HCT116 (cell line): ENCODE results near the gene DPP4. TPM values are rescaled to one million over a fixed set of nuclear protein-coding genes. Genes with fewer than 3 reads are reported as not detected.

ENCODE experiments used
- ATAC-seq: fragments of 200-7000 bp; cut with Tn5 transposase; 2 replicates; pipeline ENCODE4 v1.9.1; 2020; ENCODE audit warnings: mild to moderate bottlenecking, moderate library complexity
- BruUV-seq: library from RNA; stranded (reverse); fragments of 400-500 nt; replicated peaks from 2 replicates; lab custom pipeline; 2021; lab: Mats Ljungman, UMichigan
- CTCF ChIA-PET: fragments of 300-600 bp; sonication (Branson Sonifier 250); formaldehyde crosslinking; loops from one replicate; lab custom pipeline; 2021; ENCODE audit warnings: antibody characterized with exemption; lab: Charles Lee
- POLR2A ChIA-PET: fragments of 300-600, 350-600 bp; sonication (Branson Sonifier 250); formaldehyde crosslinking; loops from one replicate; lab custom pipeline; 2021; ENCODE audit warnings: antibody characterized with exemption; lab: Charles Lee
- RAD21 ChIA-PET, 2 experiments: fragments of 300-600 bp; sonication (Branson Sonifier 250); formaldehyde crosslinking; loops; one replicate each; lab custom pipeline; 2023; ENCODE audit warnings: low total read pairs in 2 of 2; ENCODE audit not compliant: uncharacterized antibody in 2 of 2, unreplicated experiment in 2 of 2, low non-redundant PET in 1 of 2; lab: Charles Lee
- DNase-seq: peaks from one replicate; pipeline ENCODE4 v3.0.0-alpha.2; 2010; ENCODE audit warnings: low read depth, low spot score
- H2AFZ ChIP-seq: fragments of 200-600 bp; shearing (Covaris generic), sonication (generic); 2 replicates; pipeline ENCODE4 v1.6.1; 2017; ENCODE audit warnings: low read depth, mixed run types, mixed read lengths, antibody characterized with exemption, low read length; ENCODE audit not compliant: poor library complexity, severe bottlenecking
- H3K27ac ChIP-seq: 2 replicates; pipeline ENCODE4 v1.5.1; 2012; ENCODE audit warnings: low read depth, low read length
- H3K27me3 ChIP-seq: fragments of 200-600 bp; sonication (generic); 2 replicates; pipeline ENCODE4 v1.6.1; 2016; ENCODE audit warnings: mixed run types, low read length, mixed read lengths; ENCODE audit not compliant: insufficient read depth
- H3K36me3 ChIP-seq, 2 experiments: fragments of 200-500 bp in 1 of 2; fragments of 200-600 bp in 1 of 2; sonication (Bioruptor generic) in 1 of 2; sonication (generic) in 1 of 2; 2 replicates each; pipeline versions ENCODE4 v1.5.1 to v1.6.1; 2014 to 2016; ENCODE audit warnings: low read length in 2 of 2, inconsistent platforms in 1 of 2, mixed read lengths in 1 of 2, mixed run types in 1 of 2; ENCODE audit not compliant: insufficient read depth in 2 of 2, control insufficient read depth in 1 of 2
- H3K4me1 ChIP-seq, 2 experiments: fragments of 200-600 bp in 1 of 2; sonication (generic) in 1 of 2; 2 replicates each; pipeline versions ENCODE4 v1.5.1 to v1.6.1; 2012 to 2017; ENCODE audit warnings: low read length in 2 of 2, inconsistent platforms in 1 of 2, mild to moderate bottlenecking in 1 of 2, mixed read lengths in 1 of 2, mixed run types in 1 of 2, moderate library complexity in 1 of 2; ENCODE audit not compliant: insufficient read depth in 2 of 2, control insufficient read depth in 1 of 2
- H3K4me2 ChIP-seq: fragments of 200-600 bp; sonication (generic); 2 replicates; pipeline ENCODE4 v1.6.1; 2017; ENCODE audit warnings: mixed run types, low read length, mixed read lengths
- H3K4me3 ChIP-seq, 2 experiments: fragments of 200-600 bp in 1 of 2; sonication (generic) in 1 of 2; replicated peaks in 1 of 2; 2 replicates each; pipeline ENCODE4 v1.5.1; 2011 to 2016; ENCODE audit warnings: low read length in 2 of 2, control low read depth in 1 of 2, low read depth in 1 of 2, mild to moderate bottlenecking in 1 of 2, mixed read lengths in 1 of 2, mixed run types in 1 of 2
- H3K79me2 ChIP-seq: fragments of 200-600 bp; sonication (generic); 2 replicates; pipeline ENCODE4 v1.6.1; 2017; ENCODE audit warnings: mild to moderate bottlenecking, mixed run types, low read length, moderate library complexity, mixed read lengths; ENCODE audit not compliant: insufficient read depth
- H3K9ac ChIP-seq: fragments of 200-600 bp; sonication (generic); 2 replicates; pipeline ENCODE4 v1.6.1; 2016; ENCODE audit warnings: low read length, mixed read lengths
- H3K9me2 ChIP-seq: fragments of 200-600 bp; sonication (generic), shearing (Covaris generic); 2 replicates; pipeline ENCODE4 v1.6.1; 2017; ENCODE audit warnings: mixed run types, mild to moderate bottlenecking, moderate library complexity; ENCODE audit not compliant: insufficient read depth
- H3K9me3 ChIP-seq, 2 experiments: fragments of 200-500 bp in 1 of 2; fragments of 200-600 bp in 1 of 2; sonication (Bioruptor generic) in 1 of 2; sonication (generic) in 1 of 2; 2 replicates each; pipeline ENCODE4 v1.6.1; 2014 to 2017; ENCODE audit warnings: low read length in 2 of 2, mixed read lengths in 2 of 2, inconsistent platforms in 1 of 2, low read depth in 1 of 2, mild to moderate bottlenecking in 1 of 2, mixed run types in 1 of 2, moderate library complexity in 1 of 2; ENCODE audit not compliant: control insufficient read depth in 1 of 2, insufficient read depth in 1 of 2
- H4K20me1 ChIP-seq: fragments of 200-600 bp; sonication (generic), shearing (Covaris generic); 2 replicates; pipeline ENCODE4 v1.6.1; 2017; ENCODE audit warnings: mixed run types, mild to moderate bottlenecking, moderate library complexity; ENCODE audit not compliant: insufficient read depth
- ATF3 ChIP-seq: IDR thresholded peaks from 2 replicates; pipeline ENCODE4 v1.6.1; 2012
- EZH2 ChIP-seq: fragments of 200-600 bp; sonication (generic); IDR thresholded peaks from 2 replicates; pipeline ENCODE4 v1.6.1; 2017; ENCODE audit warnings: antibody characterized with exemption, mixed run types
- POLR2AphosphoS5 ChIP-seq: IDR thresholded peaks from 2 replicates; pipeline ENCODE4 v1.6.1; 2011; ENCODE audit warnings: mild to moderate bottlenecking, low read depth, low read length, moderate library complexity
- RAD21 ChIP-seq: IDR thresholded peaks from 2 replicates; pipeline ENCODE4 v1.6.1; 2012; ENCODE audit warnings: low read depth, mild to moderate bottlenecking
- SP1 ChIP-seq: IDR thresholded peaks from 2 replicates; pipeline ENCODE4 v1.6.1; 2012; ENCODE audit warnings: low read depth
- SRF ChIP-seq: IDR thresholded peaks from 2 replicates; pipeline ENCODE4 v1.6.1; 2012; ENCODE audit warnings: low read depth
- intact Hi-C: fragments of 100-400 bp; cut with micrococcal nuclease; formaldehyde crosslinking; loops from 2 replicates; pipeline ENCODE4 v1.10.0; 2022
- total RNA-seq: library from RNA; stranded (reverse); gene quantifications from one replicate; pipeline ENCODE4 v1.2.1, GENCODE V29; 2021; ENCODE audit not compliant: unreplicated experiment

DPP4 gene
- total RNA-seq, 1 experiment from 2014 or later = 3.6 TPM

GRCh38 chr2:162072181-162072702 is 1.8 kb downstream of the DPP4 start:
- intact Hi-C loops = no loop called here
- ChIA-PET CTCF (no interaction called here), RAD21 (no interaction called here), POLR2A (no interaction called here)
- no peak overlapping the region for H2AFZ ChIP-seq
- no peak overlapping the region for H3K4me3 ChIP-seq
- no peak overlapping the region for H3K27ac ChIP-seq
- H4K20me1 ChIP-seq = no peaks in the 10 kb centered on the region
- TF ChIP-seq POLR2AphosphoS5 (no peak), RAD21 (no peak), EZH2 (no peak), SP1 (no peak), ATF3 (no peak)
- H3K9me3 ChIP-seq = no peaks in the 10 kb centered on the region
- H3K36me3 ChIP-seq = no peaks in the 10 kb centered on the region
- BruUV-seq = no TSS peak
- H3K4me2 ChIP-seq = no peak overlapping the region
- no peak overlapping the region for H3K9ac ChIP-seq
- H3K79me2 ChIP-seq = no peaks in the 10 kb centered on the region
- no peaks in the 10 kb centered on the region for H3K27me3 ChIP-seq
- no peaks in the 10 kb centered on the region for H3K9me2 ChIP-seq
- ATAC-seq (no peak), DNase-seq (no peak)
- peaks cover 10 to 22% of the 10 kb centered on the region in 2 experiments; a peak in 3 of 4 replicates for H3K4me1 ChIP-seq

GRCh38 chr2:162071001-162071400 is 3.0 kb downstream of the DPP4 start:
- RAD21 ChIA-PET = no interaction called here
- no peak overlapping the region for H2AFZ ChIP-seq
- intact Hi-C loops = no loop called here
- H3K79me2 ChIP-seq = no peaks in the 10 kb centered on the region
- ATAC-seq = no peak
- H3K9ac ChIP-seq = no peak overlapping the region
- POLR2A ChIA-PET = no interaction called here
- H3K4me2 ChIP-seq = no peak overlapping the region
- H3K36me3 ChIP-seq = no peaks in the 10 kb centered on the region
- H3K4me3 ChIP-seq = no peak overlapping the region
- peaks cover 10 to 24% of the 10 kb centered on the region in 2 experiments; a peak in 3 of 4 replicates for H3K4me1 ChIP-seq
- no peaks in the 10 kb centered on the region for H3K9me2 ChIP-seq
- no peaks in the 10 kb centered on the region for H3K27me3 ChIP-seq
- TF ChIP-seq SRF = no peak
- TF ChIP-seq, all 23 proteins: peak for 0
- CTCF ChIA-PET = no interaction called here
- no peaks in the 10 kb centered on the region for H4K20me1 ChIP-seq
- H3K27ac ChIP-seq = no peak overlapping the region
- no peaks in the 10 kb centered on the region for H3K9me3 ChIP-seq
- no peak for DNase-seq
- no TSS peak for BruUV-seq
